Right renal pelvis (tissue), 4 donors: ENCODE results near the gene DYNLT2. TPM values are rescaled to one million over a fixed set of nuclear protein-coding genes. Genes with fewer than 3 reads are reported as not detected.
"Not testable (repeated sequence)": the region's sequence is repeated elsewhere in the genome, so short reads cannot be mapped to it uniquely, and the experiment has no call there.

Source experiments
- DNase-seq, 4 donors: peaks; one replicate each; pipeline ENCODE4 v3.0.0-alpha.2; 2013; ENCODE audit warnings: low read depth in 4 of 4, low spot score in 3 of 4, missing footprints in 1 of 4
- polyA plus RNA-seq, 4 donors: library from polyadenylated mRNA; unstranded; fragments of 120-200 nt; gene quantifications; one replicate each; pipeline ENCODE4 v1.2.1, GENCODE V29; 2013; ENCODE audit not compliant: insufficient read length in 4 of 4

Gene DYNLT2
- polyA plus RNA-seq, 4 donors = 6.7 to 9.6 (median 9.3) TPM

- DNase-seq = no peak
Measured at GRCh38 chr6:169783971-169784820, 32.8 kb upstream of the DYNLT2 start.

- no peak for DNase-seq
Measured at GRCh38 chr6:169783401-169783800, 32.0 kb upstream of the DYNLT2 start.

GRCh38 chr6:169782966-169783365, 31.6 kb upstream of the DYNLT2 start:
- no peak for DNase-seq

GRCh38 chr6:169780571-169781091, 29.3 kb upstream of the DYNLT2 start:
- no peak for DNase-seq

GRCh38 chr6:169779896-169780295, 28.5 kb upstream of the DYNLT2 start:
- DNase-seq = no peak

- no peak for DNase-seq
Measured at GRCh38 chr6:169779092-169779815, 27.9 kb upstream of the DYNLT2 start.

- no peak for DNase-seq
Measured at GRCh38 chr6:169778646-169779045, 27.3 kb upstream of the DYNLT2 start.

GRCh38 chr6:169777896-169778295, 26.5 kb upstream of the DYNLT2 start:
- no peak for DNase-seq

- no peak for DNase-seq
Measured at GRCh38 chr6:169776379-169776778, 25.0 kb upstream of the DYNLT2 start.

GRCh38 chr6:169775321-169775720, 23.9 kb upstream of the DYNLT2 start:
- DNase-seq = no peak

GRCh38 chr6:169774347-169774746, 23.0 kb upstream of the DYNLT2 start:
- no peak for DNase-seq

- no peak for DNase-seq
Measured at GRCh38 chr6:169766921-169767736, 15.8 kb upstream of the DYNLT2 start.

- no peak for DNase-seq
Measured at GRCh38 chr6:169766232-169766631, 14.9 kb upstream of the DYNLT2 start.

GRCh38 chr6:169765789-169766188, 14.4 kb upstream of the DYNLT2 start:
- not testable (repeated sequence) for DNase-seq

GRCh38 chr6:169763881-169764280, 12.5 kb upstream of the DYNLT2 start:
- no peak for DNase-seq

GRCh38 chr6:169763308-169763707, 11.9 kb upstream of the DYNLT2 start:
- no peak for DNase-seq

- no peak for DNase-seq
Measured at GRCh38 chr6:169755162-169755561, 3.8 kb upstream of the DYNLT2 start.

- DNase-seq = no peak
Measured at GRCh38 chr6:169752074-169752623, 777 bp upstream of the DYNLT2 start.

- DNase-seq = no peak
Measured at GRCh38 chr6:169746556-169746955, 4.8 kb downstream of the DYNLT2 start.

- no peak for DNase-seq
Measured at GRCh38 chr6:169745405-169745804, 6.0 kb downstream of the DYNLT2 start.

- no peak for DNase-seq
Measured at GRCh38 chr6:169741344-169741743, 10.0 kb downstream of the DYNLT2 start.
